Measurements from ENCODE around the gene ITGB8.

- TF ChIP-seq CTCF (conservative IDR thresholded peaks at IDR 0.05) (no peak), ZFX (IDR thresholded peaks at IDR 0.05) (no peak)
Observed at GRCh38 chr7:20288036-20288435, 42.7 kb upstream of the ITGB8 start.

Measured in C4-2B (cell line).